H9 (cell line): ENCODE results near the gene DHRS9. TPM values are rescaled to one million over a fixed set of nuclear protein-coding genes. Genes with fewer than 3 reads are reported as not detected.
"Not testable (repeated sequence)": the region's sequence is repeated elsewhere in the genome, so short reads cannot be mapped to it uniquely, and the experiment has no call there.

Experiments used
- DNase-seq: peaks from one replicate; pipeline ENCODE4 v3.0.0-alpha.2; 2017
- H2AFZ ChIP-seq: one replicate; pipeline ENCODE4 v1.6.1; 2013; ENCODE audit warnings: mild to moderate bottlenecking, low read length, control low read depth, moderate library complexity
- H2AK5ac ChIP-seq: 2 replicates; pipeline ENCODE4 v1.6.1; 2013; ENCODE audit warnings: low read length, control low read depth, mixed read lengths; ENCODE audit not compliant: insufficient read length
- H2BK120ac ChIP-seq: one replicate; pipeline ENCODE4 v1.6.1; 2013; ENCODE audit warnings: low read depth, mild to moderate bottlenecking, low read length, control low read depth, inconsistent platforms; ENCODE audit not compliant: poor library complexity, severe bottlenecking
- H2BK12ac ChIP-seq: 2 replicates; pipeline ENCODE4 v1.6.1; 2013; ENCODE audit warnings: low read length, control low read depth, mixed read lengths, low read depth; ENCODE audit not compliant: insufficient read length
- H2BK15ac ChIP-seq: 2 replicates; pipeline ENCODE4 v1.6.1; 2013; ENCODE audit warnings: low read depth, low read length, control low read depth
- H2BK20ac ChIP-seq: one replicate; pipeline ENCODE4 v1.6.1; 2013; ENCODE audit warnings: low read depth, mild to moderate bottlenecking, low read length, control low read depth, inconsistent platforms; ENCODE audit not compliant: poor library complexity, severe bottlenecking
- H2BK5ac ChIP-seq: 2 replicates; pipeline ENCODE4 v1.6.1; 2013; ENCODE audit warnings: low read length, control low read depth, mixed read lengths; ENCODE audit not compliant: insufficient read length
- H3K14ac ChIP-seq: 2 replicates; pipeline ENCODE4 v1.6.1; 2013; ENCODE audit warnings: low read length, control low read depth; ENCODE audit not compliant: insufficient read depth
- H3K18ac ChIP-seq: 2 replicates; pipeline ENCODE4 v1.6.1; 2013; ENCODE audit warnings: low read depth, mild to moderate bottlenecking, mixed read lengths, low read length, control low read depth; ENCODE audit not compliant: insufficient read length
- H3K23ac ChIP-seq: 2 replicates; pipeline ENCODE4 v1.6.1; 2013; ENCODE audit warnings: low read length, control low read depth, mixed read lengths, low read depth; ENCODE audit not compliant: insufficient read length
- H3K23me2 ChIP-seq: 2 replicates; pipeline ENCODE4 v1.6.1; 2013; ENCODE audit warnings: low read depth, mild to moderate bottlenecking, mixed read lengths, low read length, control low read depth; ENCODE audit not compliant: insufficient read length, poor library complexity, severe bottlenecking
- H3K27ac ChIP-seq: 2 replicates; pipeline ENCODE4 v1.5.1; 2013; ENCODE audit warnings: low read length, control low read depth, mixed read lengths, low read depth; ENCODE audit not compliant: insufficient read length
- H3K27me3 ChIP-seq: 2 replicates; pipeline ENCODE4 v1.6.1; 2013; ENCODE audit warnings: low read length, control low read depth, inconsistent platforms; ENCODE audit not compliant: insufficient read depth
- H3K4ac ChIP-seq: 2 replicates; pipeline ENCODE4 v1.6.1; 2013; ENCODE audit warnings: low read depth, mild to moderate bottlenecking, control low read depth, inconsistent platforms, low read length, moderate library complexity
- H3K4me1 ChIP-seq: 2 replicates; pipeline ENCODE4 v1.6.1; 2013; ENCODE audit warnings: low read length, control low read depth, inconsistent platforms; ENCODE audit not compliant: insufficient read depth
- H3K4me2 ChIP-seq: 2 replicates; pipeline ENCODE4 v1.6.1; 2013; ENCODE audit warnings: low read length, control low read depth, mixed read lengths; ENCODE audit not compliant: insufficient read length, insufficient read depth
- H3K56ac ChIP-seq: 2 replicates; pipeline ENCODE4 v1.6.1; 2013; ENCODE audit warnings: low read depth, mild to moderate bottlenecking, mixed read lengths, low read length, control low read depth; ENCODE audit not compliant: insufficient read length
- H3K79me1 ChIP-seq: 2 replicates; pipeline ENCODE4 v1.6.1; 2013; ENCODE audit warnings: low read depth, mild to moderate bottlenecking, moderate library complexity, low read length, control low read depth, inconsistent platforms; ENCODE audit not compliant: insufficient read depth, poor library complexity, severe bottlenecking
- H3K79me2 ChIP-seq: 2 replicates; pipeline ENCODE4 v1.6.1; 2013; ENCODE audit warnings: low read length, control low read depth, inconsistent platforms; ENCODE audit not compliant: insufficient read depth
- H3K9ac ChIP-seq: 2 replicates; pipeline ENCODE4 v1.6.1; 2013; ENCODE audit warnings: low read length, control low read depth, mixed read lengths; ENCODE audit not compliant: insufficient read length; ENCODE audit errors: extremely low read depth
- H3K9me3 ChIP-seq: one replicate; pipeline ENCODE4 v1.6.1; 2013; ENCODE audit warnings: low read depth, low read length, inconsistent platforms; ENCODE audit not compliant: control insufficient read depth
- H3T11ph ChIP-seq: one replicate; pipeline ENCODE4 v1.6.1; 2013; ENCODE audit warnings: mild to moderate bottlenecking, low read length, control low read depth, inconsistent platforms
- H4K20me1 ChIP-seq: one replicate; pipeline ENCODE4 v1.6.1; 2013; ENCODE audit not compliant: control insufficient read depth, insufficient read length, insufficient read depth
- H4K5ac ChIP-seq: 2 replicates; pipeline ENCODE4 v1.6.1; 2013; ENCODE audit warnings: low read depth, mild to moderate bottlenecking, mixed read lengths, low read length, control low read depth; ENCODE audit not compliant: insufficient read length
- H4K8ac ChIP-seq: replicated peaks from 2 replicates; pipeline ENCODE4 v1.6.1; 2013; ENCODE audit warnings: low read length, control low read depth, mixed read lengths, low read depth; ENCODE audit not compliant: insufficient read length
- H4K91ac ChIP-seq: 2 replicates; pipeline ENCODE4 v1.6.1; 2013; ENCODE audit warnings: low read depth, mild to moderate bottlenecking, moderate library complexity, mixed read lengths, low read length, control low read depth; ENCODE audit not compliant: insufficient read length
- H3K27ac Mint-ChIP-seq, 3 experiments: 2 replicates in 2 of 3; 3 replicates in 1 of 3; pipeline ENCODE4 v1.8.0; 2020 to 2021; ENCODE audit warnings: mixed read lengths in 3 of 3, mild to moderate bottlenecking in 1 of 3, moderate library complexity in 1 of 3
- H3K27me3 Mint-ChIP-seq: 2 replicates; pipeline ENCODE4 v1.8.0; 2021; ENCODE audit warnings: low read depth, mild to moderate bottlenecking, moderate library complexity, mixed read lengths
- H3K36me3 Mint-ChIP-seq, 3 experiments: 2 replicates in 2 of 3; 3 replicates in 1 of 3; pipeline ENCODE4 v1.8.0; 2020 to 2021; ENCODE audit warnings: low read depth in 3 of 3, mixed read lengths in 3 of 3; ENCODE audit not compliant: insufficient read depth in 1 of 3
- H3K4me1 Mint-ChIP-seq, 2 experiments: 2 replicates each; pipeline ENCODE4 v1.8.0; 2020; ENCODE audit warnings: mixed read lengths in 2 of 2
- H3K4me3 Mint-ChIP-seq, 2 experiments: 2 replicates in 1 of 2; 3 replicates in 1 of 2; pipeline ENCODE4 v1.8.0; 2020 to 2021; ENCODE audit warnings: mild to moderate bottlenecking in 2 of 2, mixed read lengths in 2 of 2, moderate library complexity in 1 of 2
- H3K9me3 Mint-ChIP-seq, 2 experiments: 2 replicates in 1 of 2; 3 replicates in 1 of 2; pipeline ENCODE4 v1.8.0; 2020; ENCODE audit warnings: mild to moderate bottlenecking in 2 of 2, mixed read lengths in 2 of 2, moderate library complexity in 1 of 2
- WGBS: extraction: QIAGEN DNeasy Blood & Tissue Kit; methylation state at CpG from one replicate; pipeline ENCODE4 v1.1.7; 2013; ENCODE audit warnings: missing lambda C conversion rate, low lambda C conversion rate, mixed read lengths; ENCODE audit not compliant: insufficient read length; ENCODE audit errors: extremely low coverage; 5-methylcytosine and 5-hydroxymethylcytosine counted together
- total RNA-seq: library from RNA; stranded (reverse); gene quantifications from 2 replicates; pipeline ENCODE4 v1.2.1, GENCODE V29; 2021

Gene DHRS9
- total RNA-seq, 1 experiment from 2014 or later: not detected

GRCh38 chr2:169136428-169136827, 67.1 kb downstream of the DHRS9 start:
- not testable (repeated sequence) for H3K56ac ChIP-seq, H3K27ac ChIP-seq, H3K9me3 ChIP-seq, H3K14ac ChIP-seq, H3K4me2 ChIP-seq, H3K9ac ChIP-seq, H3K23ac ChIP-seq, H3K27me3 Mint-ChIP-seq, H2AK5ac ChIP-seq, H4K91ac ChIP-seq, H2BK5ac ChIP-seq, H2BK120ac ChIP-seq, H2BK12ac ChIP-seq, H2BK15ac ChIP-seq, H2BK20ac ChIP-seq, H3K4me1 ChIP-seq, H3K36me3 Mint-ChIP-seq, H3T11ph ChIP-seq, H4K8ac ChIP-seq, H4K5ac ChIP-seq, H3K4me3 Mint-ChIP-seq, H3K79me1 ChIP-seq, H3K23me2 ChIP-seq, H4K20me1 ChIP-seq, H3K9me3 Mint-ChIP-seq, H2AFZ ChIP-seq, H3K4ac ChIP-seq, H3K79me2 ChIP-seq, DNase-seq, H3K18ac ChIP-seq, H3K27ac Mint-ChIP-seq, H3K27me3 ChIP-seq
- WGBS: no CpG with 5 or more reads among the region's 5 CpGs
- H3K4me1 Mint-ChIP-seq: peaks cover 34 to 37% of the 10 kb centered on the region in 2 experiments
